A673 (cell line): ENCODE data around the gene MLF2. TPM values are rescaled to one million over a fixed set of nuclear protein-coding genes. Genes with fewer than 3 reads are reported as not detected.

Experiments
- BruUV-seq: library from RNA; stranded (reverse); fragments of 400-500 nt; replicated peaks from 2 replicates; lab custom pipeline; 2021; lab: Mats Ljungman, UMichigan
- CTCF ChIA-PET: fragments of 300-600 bp; sonication (Branson Sonifier 250); formaldehyde crosslinking; loops from one replicate; lab custom pipeline; 2022; ENCODE audit warnings: antibody characterized with exemption; lab: Charles Lee
- POLR2A ChIA-PET: fragments of 300-600 bp; sonication (Branson Sonifier 250); formaldehyde crosslinking; loops from one replicate; lab custom pipeline; 2022; ENCODE audit warnings: antibody characterized with exemption; ENCODE audit not compliant: low non-redundant PET; lab: Charles Lee
- DNase-seq: peaks from one replicate; pipeline ENCODE4 v3.0.0-alpha.2; 2015; ENCODE audit warnings: low spot score
- H3K27ac ChIP-seq: fragments of 200-600 bp; sonication (generic); 2 replicates; pipeline ENCODE4 v1.5.1; 2016; ENCODE audit warnings: mixed run types, low read depth, mild to moderate bottlenecking, mixed read lengths, antibody characterized with exemption, low read length; ENCODE audit not compliant: poor library complexity, severe bottlenecking
- H3K27me3 ChIP-seq: fragments of 200-600 bp; sonication (generic); replicated peaks from 2 replicates; pipeline ENCODE4 v1.6.1; 2017; ENCODE audit warnings: mixed run types, low read depth, mild to moderate bottlenecking, mixed read lengths, antibody characterized with exemption, low read length; ENCODE audit not compliant: insufficient read depth, poor library complexity
- H3K36me3 ChIP-seq: fragments of 200-600 bp; sonication (generic); 2 replicates; pipeline ENCODE4 v1.6.1; 2016; ENCODE audit warnings: mixed run types, mild to moderate bottlenecking, mixed read lengths, antibody characterized with exemption, low read length; ENCODE audit not compliant: insufficient read depth, poor library complexity, severe bottlenecking
- H3K4me1 ChIP-seq: fragments of 200-600 bp; sonication (generic); 2 replicates; pipeline ENCODE4 v1.6.1; 2017; ENCODE audit warnings: mixed run types, mild to moderate bottlenecking, mixed read lengths, antibody characterized with exemption, low read length; ENCODE audit not compliant: insufficient read depth, poor library complexity, severe bottlenecking
- H3K4me3 ChIP-seq: fragments of 200-600 bp; sonication (generic); 2 replicates; pipeline ENCODE4 v1.5.1; 2016; ENCODE audit warnings: low read depth, mixed run types, mild to moderate bottlenecking, mixed read lengths, low read length; ENCODE audit not compliant: poor library complexity, severe bottlenecking
- H3K9me3 ChIP-seq: fragments of 200-600 bp; sonication (generic); 2 replicates; pipeline ENCODE4 v1.6.1; 2016; ENCODE audit warnings: mixed run types, low read depth, mild to moderate bottlenecking, mixed read lengths, antibody characterized with exemption, low read length; ENCODE audit not compliant: poor library complexity, severe bottlenecking
- EZH2 ChIP-seq: fragments of 200-600 bp; sonication (generic); IDR thresholded peaks from 2 replicates; pipeline ENCODE4 v1.6.1; 2017; ENCODE audit warnings: borderline replicate concordance, low read depth, mild to moderate bottlenecking, mixed read lengths, antibody characterized with exemption, low read length; ENCODE audit not compliant: poor library complexity, severe bottlenecking
- intact Hi-C: fragments of 100-400 bp; cut with micrococcal nuclease; formaldehyde crosslinking; loops from one replicate; pipeline ENCODE4 v1.10.0; 2022; ENCODE audit not compliant: unreplicated experiment
- total RNA-seq: library from RNA; stranded (reverse); gene quantifications from 2 replicates; pipeline ENCODE4 v1.2.3, GENCODE V29; 2021
- TF ChIP-seq, protein P1 (sequence below): fragments of 300-800, 200-600 bp; sonication (generic); conservative IDR thresholded peaks from 2 replicates; pipeline ENCODE4 v1.5.1; 2017; ENCODE audit warnings: low read depth, mild to moderate bottlenecking, antibody characterized with exemption, low read length, moderate library complexity, mixed read lengths

MLF2 gene
- total RNA-seq, 1 experiment from 2014 or later, result 242 TPM

- BruUV-seq, result no TSS peak
- TF ChIP-seq, protein P1, sequence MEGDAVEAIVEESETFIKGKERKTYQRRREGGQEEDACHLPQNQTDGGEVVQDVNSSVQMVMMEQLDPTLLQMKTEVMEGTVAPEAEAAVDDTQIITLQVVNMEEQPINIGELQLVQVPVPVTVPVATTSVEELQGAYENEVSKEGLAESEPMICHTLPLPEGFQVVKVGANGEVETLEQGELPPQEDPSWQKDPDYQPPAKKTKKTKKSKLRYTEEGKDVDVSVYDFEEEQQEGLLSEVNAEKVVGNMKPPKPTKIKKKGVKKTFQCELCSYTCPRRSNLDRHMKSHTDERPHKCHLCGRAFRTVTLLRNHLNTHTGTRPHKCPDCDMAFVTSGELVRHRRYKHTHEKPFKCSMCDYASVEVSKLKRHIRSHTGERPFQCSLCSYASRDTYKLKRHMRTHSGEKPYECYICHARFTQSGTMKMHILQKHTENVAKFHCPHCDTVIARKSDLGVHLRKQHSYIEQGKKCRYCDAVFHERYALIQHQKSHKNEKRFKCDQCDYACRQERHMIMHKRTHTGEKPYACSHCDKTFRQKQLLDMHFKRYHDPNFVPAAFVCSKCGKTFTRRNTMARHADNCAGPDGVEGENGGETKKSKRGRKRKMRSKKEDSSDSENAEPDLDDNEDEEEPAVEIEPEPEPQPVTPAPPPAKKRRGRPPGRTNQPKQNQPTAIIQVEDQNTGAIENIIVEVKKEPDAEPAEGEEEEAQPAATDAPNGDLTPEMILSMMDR, result no peak
- no peak for TF ChIP-seq EZH2
- no peaks in the 10 kb centered on the region for H3K36me3 ChIP-seq
- POLR2A ChIA-PET, result no interaction called here
- CTCF ChIA-PET, result no interaction called here
- DNase-seq, result no peak
- no peaks in the 10 kb centered on the region for H3K27me3 ChIP-seq
- no peak overlapping the region for H3K4me3 ChIP-seq
- intact Hi-C loops, result no loop called here
- H3K9me3 ChIP-seq, result no peaks in the 10 kb centered on the region
- H3K4me1 ChIP-seq, result no peaks in the 10 kb centered on the region
- no peak overlapping the region for H3K27ac ChIP-seq
Observed at GRCh38 chr12:6790496-6791150, 37.7 kb upstream of the MLF2 start.

- POLR2A ChIA-PET, result no interaction called here
Observed at GRCh38 chr12:6788972-6789924, 36.3 kb upstream of the MLF2 start, which contains the start of gene CD4. Gene CD4 (plus strand): TSS chr12:6789528. CDS start chr12:6800139, 10,611 bp downstream.

GRCh38 chr12:6787309-6787708, 34.4 kb upstream of the MLF2 start:
- no peak for DNase-seq
- no peaks in the 10 kb centered on the region for H3K36me3 ChIP-seq
- ChIA-PET CTCF (no interaction called here), POLR2A (interaction anchor here (0.6 kb wide), 1 partner anchor 77 kb away, joined by 15 read pairs; no protein-coding TSS in a partner anchor)
- intact Hi-C loops, result no loop called here
- no peaks in the 10 kb centered on the region for H3K9me3 ChIP-seq
- no peaks in the 10 kb centered on the region for H3K4me1 ChIP-seq
- H3K27ac ChIP-seq, result no peak overlapping the region
- no peak for TF ChIP-seq EZH2
- TF ChIP-seq, protein P1, result no peak
- H3K4me3 ChIP-seq, result no peak overlapping the region
- H3K27me3 ChIP-seq, result no peaks in the 10 kb centered on the region
- BruUV-seq, result no TSS peak

More at GRCh38 chr12:6788972-6789924, 36.3 kb upstream of the MLF2 start, which contains the start of gene CD4:
- Histone ChIP-seq H3K27me3 (no peaks in the 10 kb centered on the region), H3K4me3 (no peak within 1 kb of the TSS), H3K4me1 (no peaks in the 10 kb centered on the region), H3K27ac (no peak within 1 kb of the TSS), H3K9me3 (no peaks in the 10 kb centered on the region), H3K36me3 (no peaks in the 10 kb centered on the region)
- TF ChIP-seq, protein P1, result no peak
- TF ChIP-seq EZH2, result no peak
- intact Hi-C loops, result no loop called here
- CTCF ChIA-PET, result no interaction called here
- no peak for DNase-seq
- BruUV-seq, result no TSS peak
